GM18907 (cell line): ENCODE measurements around the gene NEUROD4.

Source experiments
- ATAC-seq: cut with Tn5 transposase; IDR thresholded peaks from one replicate; pipeline ENCODE4 v1.9.1; 2021; ENCODE audit warnings: mild to moderate bottlenecking, moderate library complexity; ENCODE audit not compliant: unreplicated experiment

The NEUROD4 gene

GRCh38 chr12:54997929-54998522 is 21.7 kb upstream of the NEUROD4 start:
- no peak for ATAC-seq

GRCh38 chr12:54998958-54999510 is 20.7 kb upstream of the NEUROD4 start:
- ATAC-seq: no peak

- no peak for ATAC-seq
Measured at GRCh38 chr12:55001198-55001868, 18.4 kb upstream of the NEUROD4 start.

GRCh38 chr12:55002355-55002754 is 17.4 kb upstream of the NEUROD4 start:
- no peak for ATAC-seq

- ATAC-seq: no peak
Measured at GRCh38 chr12:55008944-55009585, 10.7 kb upstream of the NEUROD4 start.

GRCh38 chr12:55017416-55017925 is 2.3 kb upstream of the NEUROD4 start:
- ATAC-seq: no peak

- no peak for ATAC-seq
Measured at GRCh38 chr12:55024575-55024974, 4.8 kb downstream of the NEUROD4 start.

GRCh38 chr12:55025508-55025907 is 5.7 kb downstream of the NEUROD4 start:
- ATAC-seq: no peak

- ATAC-seq: no peak
Measured at GRCh38 chr12:55034218-55034617, 14.4 kb downstream of the NEUROD4 start.

- ATAC-seq: no peak
Measured at GRCh38 chr12:55036326-55037115, 16.7 kb downstream of the NEUROD4 start.

GRCh38 chr12:55037351-55037987 is 17.7 kb downstream of the NEUROD4 start:
- no peak for ATAC-seq

- no peak for ATAC-seq
Measured at GRCh38 chr12:55039395-55040354, 19.9 kb downstream of the NEUROD4 start.

- no peak for ATAC-seq
Measured at GRCh38 chr12:55041345-55042055, 21.7 kb downstream of the NEUROD4 start.

GRCh38 chr12:55043542-55043941 is 23.8 kb downstream of the NEUROD4 start:
- no peak for ATAC-seq

GRCh38 chr12:55044135-55044534 is 24.4 kb downstream of the NEUROD4 start:
- no peak for ATAC-seq

GRCh38 chr12:55049676-55050075 is 29.9 kb downstream of the NEUROD4 start:
- ATAC-seq: no peak

GRCh38 chr12:55051197-55051947 is 31.6 kb downstream of the NEUROD4 start:
- no peak for ATAC-seq

GRCh38 chr12:55057481-55057880 is 37.7 kb downstream of the NEUROD4 start:
- no peak for ATAC-seq
